Stomach (tissue), 4 donors: Measurements from ENCODE around the gene MYO5B.

Source experiments
- CTCF ChIP-seq, 7 experiments: fragments of 450-650 bp in 4 of 7; fragments of 200-600 bp in 3 of 7; sonication (generic) in 3 of 7; IDR thresholded peaks; one replicate each; pipeline ENCODE4 v1.5.1; 2016 to 2019; ENCODE audit warnings: antibody characterized with exemption in 7 of 7, control low read depth in 2 of 7, mild to moderate bottlenecking in 1 of 7
- POLR2AphosphoS5 ChIP-seq, 3 donors: sonication (generic); formaldehyde crosslinking; IDR thresholded peaks; one replicate each; pipeline ENCODE4 v1.6.1; 2016; ENCODE audit warnings: antibody characterized with exemption in 3 of 3

GRCh38 chr18:49955263-49955662, 239.7 kb downstream of the MYO5B start:
- no peak for TF ChIP-seq POLR2AphosphoS5 (IDR thresholded peaks at IDR 0.05)
- no peak for TF ChIP-seq CTCF (IDR thresholded peaks at IDR 0.05)
